Osteoblast (primary cell): ENCODE data around the gene SAC3D1. TPM values are rescaled to one million over a fixed set of nuclear protein-coding genes. Genes with fewer than 3 reads are reported as not detected.
A peak's percentile ranks its signal among the peaks of the same experiment; 100 is the strongest.

Experiments
- DNase-seq: peaks from one replicate; pipeline ENCODE4 v3.0.0; 2011; ENCODE audit warnings: low spot score, mixed read lengths; ENCODE audit not compliant: insufficient read length; ENCODE audit errors: missing footprints
- H2AFZ ChIP-seq: 2 replicates; pipeline ENCODE4 v1.6.0; 2011; ENCODE audit warnings: mild to moderate bottlenecking, low read length
- H3K27ac ChIP-seq: 2 replicates; pipeline ENCODE4 v1.5.1; 2011; ENCODE audit warnings: mild to moderate bottlenecking, low read depth, low read length, moderate library complexity
- H3K27me3 ChIP-seq: 2 replicates; pipeline ENCODE4 v1.6.0; 2012; ENCODE audit warnings: mild to moderate bottlenecking, control low read depth, inconsistent platforms, low read length, moderate library complexity; ENCODE audit not compliant: insufficient read depth
- H3K36me3 ChIP-seq: 2 replicates; pipeline ENCODE4 v1.5.1; 2011; ENCODE audit warnings: mild to moderate bottlenecking, low read length, control low read depth, moderate library complexity; ENCODE audit not compliant: insufficient read depth
- H3K4me1 ChIP-seq: 2 replicates; pipeline ENCODE4 v1.5.1; 2011; ENCODE audit warnings: mild to moderate bottlenecking, low read length, control low read depth, moderate library complexity; ENCODE audit not compliant: insufficient read depth
- H3K4me2 ChIP-seq: 2 replicates; pipeline ENCODE4 v1.6.0; 2011; ENCODE audit warnings: mild to moderate bottlenecking, low read length; ENCODE audit not compliant: insufficient read depth
- H3K4me3 ChIP-seq: fragments of 200-600 bp; sonication (generic); 3 replicates; pipeline ENCODE4 v1.5.1; 2012; ENCODE audit warnings: mild to moderate bottlenecking, low read length, inconsistent platforms; ENCODE audit not compliant: insufficient read depth
- H3K79me2 ChIP-seq: 2 replicates; pipeline ENCODE4 v1.6.0; 2012; ENCODE audit warnings: mild to moderate bottlenecking, low read length, control low read depth, inconsistent platforms; ENCODE audit not compliant: insufficient read depth
- H3K9me3 ChIP-seq: 2 replicates; pipeline ENCODE4 v1.5.1; 2011; ENCODE audit warnings: low read depth, low read length, control low read depth
- H4K20me1 ChIP-seq: 2 replicates; pipeline ENCODE4 v1.6.0; 2012; ENCODE audit warnings: mild to moderate bottlenecking, low read length, control low read depth; ENCODE audit not compliant: insufficient read depth
- CTCF ChIP-seq: IDR thresholded peaks from 2 replicates; pipeline ENCODE4 v1.5.1; 2011; ENCODE audit warnings: mild to moderate bottlenecking, low read depth, low read length, moderate library complexity; ENCODE audit errors: extremely low read depth
- total RNA-seq: library from RNA; depleted of rRNA; stranded (reverse); fragments of >200 nt; gene quantifications from 2 replicates; pipeline ENCODE4 v1.2.3, GENCODE V29; 2012

The SAC3D1 gene
- total RNA-seq, 1 donor: 7.6 TPM

GRCh38 chr11:65083134-65083833 lies 42.3 kb downstream of the SAC3D1 start:
- Histone ChIP-seq H3K4me3 (peak overlapping the region; percentile 97), H3K27me3 (no peaks in the 10 kb centered on the region), H3K4me1 (peaks cover 22% of the 10 kb centered on the region), H3K79me2 (peaks cover 64% of the 10 kb centered on the region), H3K27ac (peak overlapping the region; percentile 91), H3K4me2 (peak overlapping the region; percentile 88), H4K20me1 (no peaks in the 10 kb centered on the region), H2AFZ (peak overlapping the region; percentile 95), H3K9me3 (no peaks in the 10 kb centered on the region), H3K36me3 (peaks cover 43% of the 10 kb centered on the region)
- TF ChIP-seq CTCF: no peak
- peak; percentile 15 for DNase-seq

- Histone ChIP-seq H3K4me3 (peak within 1 kb of the TSS; percentile 97), H3K36me3 (peaks cover 47% of the 10 kb centered on the region), H3K79me2 (peaks cover 56% of the 10 kb centered on the region), H4K20me1 (no peaks in the 10 kb centered on the region), H3K4me2 (peak within 1 kb of the TSS; percentile 99), H3K9me3 (no peaks in the 10 kb centered on the region), H3K27me3 (no peaks in the 10 kb centered on the region), H3K27ac (peak within 1 kb of the TSS; percentile 91), H2AFZ (peak within 1 kb of the TSS; percentile 95), H3K4me1 (peaks cover 22% of the 10 kb centered on the region)
- peak; percentile 100 for DNase-seq
- no peak for TF ChIP-seq CTCF
These were observed 43.0 kb downstream of the SAC3D1 start, which contains the start of the genes CDCA5 and ZFPL1 for GRCh38 chr11:65083834-65084597. CDCA5 (minus strand) TSS chr11:65084040; CDS start chr11:65083978, 62 bp downstream. ZFPL1 (plus strand) TSS chr11:65084222; CDS start chr11:65084699, 477 bp downstream.

- H4K20me1 ChIP-seq: no peaks in the 10 kb centered on the region
- H3K27me3 ChIP-seq: no peaks in the 10 kb centered on the region
- H3K79me2 ChIP-seq: peaks cover 53% of the 10 kb centered on the region
- peaks cover 22% of the 10 kb centered on the region for H3K4me1 ChIP-seq
- peak overlapping the region; percentile 92 for H2AFZ ChIP-seq
- no peaks in the 10 kb centered on the region for H3K9me3 ChIP-seq
- H3K4me2 ChIP-seq: peak overlapping the region; percentile 99
- H3K36me3 ChIP-seq: peaks cover 46% of the 10 kb centered on the region
- H3K4me3 ChIP-seq: peak overlapping the region; percentile 97
- DNase-seq: peak; percentile 69
- no peak for TF ChIP-seq CTCF
- peak overlapping the region; percentile 91 for H3K27ac ChIP-seq
These were observed 43.8 kb downstream of the SAC3D1 start for GRCh38 chr11:65084598-65085375.
